IPS DF 4.7 (cell line): ENCODE measurements around the gene OTULINL.

ENCODE experiments used
- DNase-seq: peaks from one replicate; pipeline ENCODE4 v3.0.0-alpha.2; 2013; ENCODE audit warnings: low spot score; ENCODE audit errors: extremely low read depth

The OTULINL gene

GRCh38 chr5:14599476-14600127 is 18.0 kb downstream of the OTULINL start:
- no peak for DNase-seq

- no peak for DNase-seq
Observed at GRCh38 chr5:14600846-14601245, 19.3 kb downstream of the OTULINL start.

GRCh38 chr5:14603141-14603540 is 21.5 kb downstream of the OTULINL start:
- no peak for DNase-seq

- no peak for DNase-seq
Observed at GRCh38 chr5:14607104-14607503, 25.5 kb downstream of the OTULINL start.

GRCh38 chr5:14608169-14608568 is 26.6 kb downstream of the OTULINL start:
- DNase-seq, result no peak

GRCh38 chr5:14611737-14612136 is 30.1 kb downstream of the OTULINL start:
- DNase-seq, result no peak

GRCh38 chr5:14614490-14614889 is 32.9 kb downstream of the OTULINL start:
- DNase-seq, result no peak

GRCh38 chr5:14615365-14615764 is 33.8 kb downstream of the OTULINL start:
- no peak for DNase-seq

GRCh38 chr5:14617441-14617840 is 35.8 kb downstream of the OTULINL start:
- DNase-seq, result no peak

- no peak for DNase-seq
Observed at GRCh38 chr5:14627270-14627669, 45.7 kb downstream of the OTULINL start.

- DNase-seq, result peak; percentile 9
Observed at GRCh38 chr5:14628346-14628745, 46.8 kb downstream of the OTULINL start.

GRCh38 chr5:14630671-14631070 is 49.1 kb downstream of the OTULINL start:
- no peak for DNase-seq

GRCh38 chr5:14635656-14636055 is 54.1 kb downstream of the OTULINL start:
- DNase-seq, result no peak

- no peak for DNase-seq
Observed at GRCh38 chr5:14640765-14641164, 59.2 kb downstream of the OTULINL start.

GRCh38 chr5:14644623-14645237 is 63.1 kb downstream of the OTULINL start:
- DNase-seq, result no peak

GRCh38 chr5:14650052-14650451 is 68.5 kb downstream of the OTULINL start:
- no peak for DNase-seq

GRCh38 chr5:14655146-14655741 is 73.7 kb downstream of the OTULINL start:
- no peak for DNase-seq

- DNase-seq, result no peak
Observed at GRCh38 chr5:14656898-14657297, 75.3 kb downstream of the OTULINL start.

- DNase-seq, result no peak
Observed at GRCh38 chr5:14659821-14660607, 78.4 kb downstream of the OTULINL start.

- DNase-seq, result no peak
Observed at GRCh38 chr5:14660833-14661232, 79.2 kb downstream of the OTULINL start.
